ENCODE data around the gene MYL9. TPM values are rescaled to one million over a fixed set of nuclear protein-coding genes. Genes with fewer than 3 reads are reported as not detected.
"Not testable (repeated sequence)": the region's sequence is repeated elsewhere in the genome, so short reads cannot be mapped to it uniquely, and the experiment has no call there.

Gene MYL9
- 0.46 and 0.69 TPM in 2 replicates for total RNA-seq

GRCh38 chr20:36541227-36541767 lies at the start of gene MYL9:
Gene MYL9, plus strand, starts transcription at chr20:36541519. Its CDS starts 3,366 bp downstream, at chr20:36544885.
- intact Hi-C loops (cut with micrococcal nuclease): no loop called here

- intact Hi-C loops (cut with micrococcal nuclease): loop anchor here (1.0 to 2.0 kb wide), 2 partner anchors 27 to 289 kb away; no protein-coding TSS in a partner anchor
These were observed 49.3 kb upstream of the MYL9 start for GRCh38 chr20:36491901-36492617.

- intact Hi-C loops (cut with micrococcal nuclease): loop anchor here (2.0 kb wide), 1 partner anchor 290 kb away; no protein-coding TSS in a partner anchor
These were observed 48.1 kb upstream of the MYL9 start for GRCh38 chr20:36493051-36493800.

GRCh38 chr20:36493801-36494114 lies 47.6 kb upstream of the MYL9 start:
- intact Hi-C loops (cut with micrococcal nuclease): loop anchor here (2.0 kb wide), 1 partner anchor 291 kb away; no protein-coding TSS in a partner anchor

GRCh38 chr20:36496707-36497669 lies 44.3 kb upstream of the MYL9 start:
- intact Hi-C loops (cut with micrococcal nuclease): no loop called here

- intact Hi-C loops (cut with micrococcal nuclease): no loop called here
These were observed 43.5 kb upstream of the MYL9 start for GRCh38 chr20:36497856-36498255.

- intact Hi-C loops (cut with micrococcal nuclease): no loop called here
These were observed 42.7 kb upstream of the MYL9 start for GRCh38 chr20:36498386-36499179.

- intact Hi-C loops (cut with micrococcal nuclease): no loop called here
These were observed 42.1 kb upstream of the MYL9 start for GRCh38 chr20:36499211-36499610.

GRCh38 chr20:36499723-36500501 lies 41.4 kb upstream of the MYL9 start:
- intact Hi-C loops (cut with micrococcal nuclease): no loop called here

GRCh38 chr20:36501367-36502006 lies 39.8 kb upstream of the MYL9 start:
- intact Hi-C loops (cut with micrococcal nuclease): no loop called here

- intact Hi-C loops (cut with micrococcal nuclease): no loop called here
These were observed 37.0 kb upstream of the MYL9 start for GRCh38 chr20:36504295-36504694.

- intact Hi-C loops (cut with micrococcal nuclease): loop anchor here (1.0 to 5.0 kb wide), 2 partner anchors 99 to 266 kb away; partner anchors contain the start of genes DSN1 and RAB5IF
These were observed 35.1 kb upstream of the MYL9 start for GRCh38 chr20:36506253-36506652.

GRCh38 chr20:36507746-36508145 lies 33.6 kb upstream of the MYL9 start:
- intact Hi-C loops (cut with micrococcal nuclease): loop anchor here (5.0 kb wide), 1 partner anchor 265 kb away; the partner anchor contains the start of gene DSN1

GRCh38 chr20:36519012-36519719 lies 22.2 kb upstream of the MYL9 start:
- intact Hi-C loops (cut with micrococcal nuclease): no loop called here

- intact Hi-C loops (cut with micrococcal nuclease): no loop called here
These were observed 21.4 kb upstream of the MYL9 start for GRCh38 chr20:36519944-36520343.

- intact Hi-C loops (cut with micrococcal nuclease): no loop called here
These were observed 19.8 kb upstream of the MYL9 start for GRCh38 chr20:36521526-36521925.

- intact Hi-C loops (cut with micrococcal nuclease): not testable (repeated sequence)
These were observed 18.9 kb upstream of the MYL9 start for GRCh38 chr20:36522412-36522811.

GRCh38 chr20:36523341-36523740 lies 18.0 kb upstream of the MYL9 start:
- intact Hi-C loops (cut with micrococcal nuclease): no loop called here
